GM10847 (cell line): ENCODE data around the gene OR5M11.

Source experiments
- POLR2A ChIP-seq: IDR thresholded peaks from 2 replicates; pipeline ENCODE4 v1.6.1; 2011; ENCODE audit not compliant: insufficient read length; ENCODE audit errors: extremely low read depth

Gene OR5M11

GRCh38 chr11:56543157-56543556 is at the start of gene OR5M11:
Gene OR5M11 (minus strand): TSS chr11:56543257. CDS start chr11:56543257, 0 bp downstream.
- TF ChIP-seq POLR2A = no peak

- TF ChIP-seq POLR2A = no peak
These were observed 34.6 kb upstream of the OR5M11 start, which contains the start of gene OR5M10 for GRCh38 chr11:56577621-56578020. Gene OR5M10 (minus strand): TSS chr11:56577721. CDS start chr11:56577721, 0 bp downstream.

- no peak for TF ChIP-seq POLR2A
These were observed 15.5 kb upstream of the OR5M11 start for GRCh38 chr11:56558574-56558973.

GRCh38 chr11:56545531-56545930 is 2.5 kb upstream of the OR5M11 start:
- TF ChIP-seq POLR2A = no peak

- TF ChIP-seq POLR2A = no peak
These were observed 682 bp upstream of the OR5M11 start for GRCh38 chr11:56543739-56544138.

GRCh38 chr11:56533054-56533740 is 9.9 kb downstream of the OR5M11 start:
- TF ChIP-seq POLR2A = no peak

- TF ChIP-seq POLR2A = no peak
These were observed 11.2 kb downstream of the OR5M11 start for GRCh38 chr11:56531856-56532255.

GRCh38 chr11:56522008-56522407 is 21.0 kb downstream of the OR5M11 start:
- TF ChIP-seq POLR2A = no peak

GRCh38 chr11:56513280-56513679 is 29.8 kb downstream of the OR5M11 start:
- TF ChIP-seq POLR2A = no peak

GRCh38 chr11:56509439-56509838 is 33.6 kb downstream of the OR5M11 start:
- TF ChIP-seq POLR2A = no peak

GRCh38 chr11:56497010-56497409 is 46.0 kb downstream of the OR5M11 start:
- no peak for TF ChIP-seq POLR2A

GRCh38 chr11:56495117-56495516 is 47.9 kb downstream of the OR5M11 start:
- no peak for TF ChIP-seq POLR2A
